SK-N-SH (cell line): ENCODE data around the gene ATP6V0B. TPM values are rescaled to one million over a fixed set of nuclear protein-coding genes. Genes with fewer than 3 reads are reported as not detected.

ENCODE experiments used
- CTCF ChIA-PET: fragments of 300-600, 350-600 bp; formaldehyde crosslinking; extraction: SDS; loops from one replicate; lab custom pipeline; 2021; lab: Yijun Ruan, JAX
- POLR2A ChIA-PET: fragments of 350-600 bp; sonication (Branson Sonifier 250); formaldehyde crosslinking; extraction: SDS; loops from one replicate; lab custom pipeline; 2020; ENCODE audit warnings: antibody characterized with exemption, inconsistent platforms; lab: Yijun Ruan, JAX
- DNase-seq: peaks from one replicate; pipeline ENCODE4 v3.0.0; 2012
- H2AFZ ChIP-seq: fragments of 200-600 bp; sonication (generic); 2 replicates; pipeline ENCODE4 v1.8.1; 2016; ENCODE audit warnings: antibody characterized with exemption, mild to moderate bottlenecking, low read depth
- H3F3A ChIP-seq: fragments of 200-600 bp; sonication (generic); replicated peaks from 2 replicates; pipeline ENCODE3; 2016; ENCODE audit warnings: antibody characterized with exemption, mild to moderate bottlenecking; ENCODE audit not compliant: insufficient read depth
- H3K27ac ChIP-seq, 2 experiments: fragments of 200-500 bp in 1 of 2; fragments of 200-600 bp in 1 of 2; sonication (Bioruptor generic) in 1 of 2; sonication (generic), shearing (Covaris generic) in 1 of 2; 2 replicates each; pipeline versions ENCODE4 v1.5.1 to v1.6.1; 2014 to 2016; ENCODE audit warnings: low read depth in 2 of 2, inconsistent platforms in 1 of 2, low read length in 1 of 2, mild to moderate bottlenecking in 1 of 2, mixed read lengths in 1 of 2
- H3K27me3 ChIP-seq: fragments of 200-600 bp; sonication (generic), shearing (Covaris generic); 2 replicates; pipeline ENCODE4 v1.6.1; 2016; ENCODE audit warnings: mixed run types; ENCODE audit not compliant: insufficient read depth
- H3K36me3 ChIP-seq, 2 experiments: fragments of 200-500 bp in 1 of 2; fragments of 200-600 bp in 1 of 2; sonication (Bioruptor generic) in 1 of 2; sonication (generic) in 1 of 2; replicated peaks in 1 of 2; 2 replicates each; pipeline versions ENCODE3 to v1.5.1; 2014 to 2016; ENCODE audit warnings: low read length in 1 of 2, mild to moderate bottlenecking in 1 of 2; ENCODE audit not compliant: insufficient read depth in 2 of 2, control insufficient read depth in 1 of 2
- H3K4me1 ChIP-seq, 2 experiments: fragments of 200-500 bp in 1 of 2; fragments of 200-600 bp in 1 of 2; sonication (Bioruptor generic) in 1 of 2; sonication (generic), shearing (Covaris generic) in 1 of 2; 2 replicates each; pipeline versions ENCODE4 v1.5.1 to v1.6.1; 2014 to 2016; ENCODE audit warnings: low read depth in 1 of 2, low read length in 1 of 2, mixed run types in 1 of 2; ENCODE audit not compliant: insufficient read depth in 2 of 2, control insufficient read depth in 1 of 2
- H3K4me2 ChIP-seq: fragments of 200-600 bp; sonication (generic), shearing (Covaris generic); 2 replicates; pipeline ENCODE4 v1.6.1; 2017; ENCODE audit warnings: mixed run types
- H3K4me3 ChIP-seq, 2 experiments: fragments of 200-500 bp in 1 of 2; fragments of 200-600 bp in 1 of 2; sonication (Bioruptor generic) in 1 of 2; sonication (generic), shearing (Covaris generic) in 1 of 2; 2 replicates each; pipeline versions ENCODE4 v1.5.1 to v1.8.1; 2014 to 2016; ENCODE audit warnings: low read depth in 2 of 2, inconsistent platforms in 1 of 2, low read length in 1 of 2, mild to moderate bottlenecking in 1 of 2, mixed read lengths in 1 of 2, moderate library complexity in 1 of 2
- H3K79me2 ChIP-seq: fragments of 200-600 bp; sonication (generic); 2 replicates; pipeline ENCODE4 v1.8.1; 2017; ENCODE audit warnings: mild to moderate bottlenecking; ENCODE audit not compliant: insufficient read depth
- H3K9ac ChIP-seq: fragments of 200-600 bp; sonication (generic); 2 replicates; pipeline ENCODE4 v1.6.1; 2017; ENCODE audit warnings: mixed run types
- H3K9me2 ChIP-seq: fragments of 200-600 bp; sonication (generic); 2 replicates; pipeline ENCODE4 v1.6.1; 2017; ENCODE audit warnings: mixed run types
- H3K9me3 ChIP-seq: fragments of 200-600 bp; sonication (generic); 2 replicates; pipeline ENCODE4 v1.6.1; 2017; ENCODE audit warnings: mixed run types, mild to moderate bottlenecking, moderate library complexity
- H4K20me1 ChIP-seq: fragments of 200-600 bp; sonication (generic); 2 replicates; pipeline ENCODE4 v1.6.1; 2017; ENCODE audit warnings: mild to moderate bottlenecking, mixed run types; ENCODE audit not compliant: insufficient read depth
- CHD2 ChIP-seq: fragments of 150-350 bp; IDR thresholded peaks from 2 replicates; pipeline ENCODE4 v1.6.1; 2018; ENCODE audit warnings: low read length; ENCODE audit not compliant: partially characterized antibody
- CTCF ChIP-seq: fragments of 200-600 bp; sonication (generic); IDR thresholded peaks from 2 replicates; pipeline ENCODE4 v1.6.1; 2017; ENCODE audit warnings: antibody characterized with exemption, mild to moderate bottlenecking, moderate library complexity
- ELF1 ChIP-seq: IDR thresholded peaks from 2 replicates; pipeline ENCODE4 v1.4.0; 2012
- FOXM1 ChIP-seq: IDR thresholded peaks from 2 replicates; pipeline ENCODE4 v1.4.0; 2012; ENCODE audit warnings: low read depth, mild to moderate bottlenecking
- JUND ChIP-seq: IDR thresholded peaks from 2 replicates; pipeline ENCODE4 v1.4.0; 2012
- MEF2A ChIP-seq: IDR thresholded peaks from 2 replicates; pipeline ENCODE4 v1.4.0; 2012; ENCODE audit warnings: low read depth, borderline replicate concordance
- MXI1 ChIP-seq: IDR thresholded peaks from 2 replicates; pipeline ENCODE4 v1.6.1; 2012; ENCODE audit warnings: mild to moderate bottlenecking, low read depth, low read length, improper control_type of control experiment
- NFIC ChIP-seq: IDR thresholded peaks from 2 replicates; pipeline ENCODE4 v1.4.0; 2012; ENCODE audit warnings: borderline replicate concordance
- POLR2AphosphoS5 ChIP-seq: IDR thresholded peaks from 2 replicates; pipeline ENCODE4 v1.6.1; 2012; ENCODE audit warnings: low read depth, low read length
- RAD21 ChIP-seq: IDR thresholded peaks from 2 replicates; pipeline ENCODE4 v1.6.1; 2012; ENCODE audit warnings: mild to moderate bottlenecking, low read length
- SIN3A ChIP-seq: IDR thresholded peaks from 2 replicates; pipeline ENCODE4 v1.6.1; 2012; ENCODE audit warnings: low read depth, mild to moderate bottlenecking, low read length, moderate library complexity, borderline replicate concordance
- TAF1 ChIP-seq: IDR thresholded peaks from 2 replicates; pipeline ENCODE4 v1.6.1; 2012; ENCODE audit warnings: low read depth, mild to moderate bottlenecking, low read length, moderate library complexity, borderline replicate concordance
- USF1 ChIP-seq: IDR thresholded peaks from 2 replicates; pipeline ENCODE4 v1.4.0; 2012; ENCODE audit warnings: low read depth, borderline replicate concordance
- WGBS: methylation state at CpG from one replicate; pipeline ENCODE4 v1.1.6; 2017; ENCODE audit warnings: low lambda C conversion rate; 5-methylcytosine and 5-hydroxymethylcytosine counted together
- polyA plus RNA-seq, 3 experiments: library from polyadenylated mRNA; depleted of rRNA; stranded (reverse); fragments of >200 nt; gene quantifications; 2 replicates each; pipeline ENCODE4 v1.2.3, GENCODE V29; 2012
- TF ChIP-seq, protein P1 (sequence below): IDR thresholded peaks from 2 replicates; pipeline ENCODE4; 2012

ATP6V0B gene
- polyA plus RNA-seq, 1 of the 3 experiments (the other 2 are of a cell fraction): 180 TPM

DNA sequence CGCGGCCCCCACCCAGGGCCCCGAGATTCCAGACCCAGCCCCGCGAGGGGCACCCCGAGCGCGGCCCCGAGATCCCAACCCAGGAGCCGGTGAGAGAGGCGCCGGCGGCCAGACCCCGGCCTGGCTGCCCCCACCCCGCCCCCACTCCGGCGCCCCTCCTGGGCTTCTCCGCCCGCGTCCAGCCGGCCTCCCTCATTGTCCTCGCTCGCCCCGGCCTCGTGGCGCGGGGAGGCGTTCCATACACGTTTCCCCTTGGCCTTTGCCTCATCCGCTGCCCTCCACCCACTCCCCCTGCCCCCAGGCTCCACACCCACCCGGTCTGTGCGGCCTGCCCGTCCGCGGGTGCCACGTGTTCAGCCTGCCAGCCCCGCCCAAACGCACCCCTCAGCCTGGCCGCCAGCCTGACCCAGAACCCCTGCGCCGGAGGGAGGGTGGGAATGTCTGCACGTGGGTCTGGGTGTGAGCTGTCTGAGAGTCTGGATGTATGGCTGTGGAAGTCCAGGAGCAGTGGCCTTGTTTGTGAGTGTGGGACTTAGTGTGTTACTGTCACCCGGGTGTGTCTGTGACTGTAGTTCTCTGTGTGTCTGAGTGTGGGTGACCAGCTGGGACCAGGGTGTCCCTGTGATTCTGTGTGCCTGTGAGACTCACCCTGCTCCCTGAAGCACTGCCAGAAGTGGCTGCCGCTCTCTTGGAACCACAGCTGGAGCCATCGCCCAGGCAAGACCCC is 4.9 kb downstream of the ATP6V0B start (continued):
- no peak for TF ChIP-seq CHD2
- no peak for TF ChIP-seq TAF1
- no peak for TF ChIP-seq CTCF
- TF ChIP-seq MXI1: peak; percentile 98
- TF ChIP-seq, protein P1, sequence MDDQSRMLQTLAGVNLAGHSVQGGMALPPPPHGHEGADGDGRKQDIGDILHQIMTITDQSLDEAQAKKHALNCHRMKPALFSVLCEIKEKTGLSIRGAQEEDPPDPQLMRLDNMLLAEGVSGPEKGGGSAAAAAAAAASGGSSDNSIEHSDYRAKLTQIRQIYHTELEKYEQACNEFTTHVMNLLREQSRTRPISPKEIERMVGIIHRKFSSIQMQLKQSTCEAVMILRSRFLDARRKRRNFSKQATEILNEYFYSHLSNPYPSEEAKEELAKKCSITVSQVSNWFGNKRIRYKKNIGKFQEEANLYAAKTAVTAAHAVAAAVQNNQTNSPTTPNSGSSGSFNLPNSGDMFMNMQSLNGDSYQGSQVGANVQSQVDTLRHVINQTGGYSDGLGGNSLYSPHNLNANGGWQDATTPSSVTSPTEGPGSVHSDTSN: no peak
- no peak for TF ChIP-seq MEF2A
- TF ChIP-seq, all 33 proteins: peak for 5

DNA sequence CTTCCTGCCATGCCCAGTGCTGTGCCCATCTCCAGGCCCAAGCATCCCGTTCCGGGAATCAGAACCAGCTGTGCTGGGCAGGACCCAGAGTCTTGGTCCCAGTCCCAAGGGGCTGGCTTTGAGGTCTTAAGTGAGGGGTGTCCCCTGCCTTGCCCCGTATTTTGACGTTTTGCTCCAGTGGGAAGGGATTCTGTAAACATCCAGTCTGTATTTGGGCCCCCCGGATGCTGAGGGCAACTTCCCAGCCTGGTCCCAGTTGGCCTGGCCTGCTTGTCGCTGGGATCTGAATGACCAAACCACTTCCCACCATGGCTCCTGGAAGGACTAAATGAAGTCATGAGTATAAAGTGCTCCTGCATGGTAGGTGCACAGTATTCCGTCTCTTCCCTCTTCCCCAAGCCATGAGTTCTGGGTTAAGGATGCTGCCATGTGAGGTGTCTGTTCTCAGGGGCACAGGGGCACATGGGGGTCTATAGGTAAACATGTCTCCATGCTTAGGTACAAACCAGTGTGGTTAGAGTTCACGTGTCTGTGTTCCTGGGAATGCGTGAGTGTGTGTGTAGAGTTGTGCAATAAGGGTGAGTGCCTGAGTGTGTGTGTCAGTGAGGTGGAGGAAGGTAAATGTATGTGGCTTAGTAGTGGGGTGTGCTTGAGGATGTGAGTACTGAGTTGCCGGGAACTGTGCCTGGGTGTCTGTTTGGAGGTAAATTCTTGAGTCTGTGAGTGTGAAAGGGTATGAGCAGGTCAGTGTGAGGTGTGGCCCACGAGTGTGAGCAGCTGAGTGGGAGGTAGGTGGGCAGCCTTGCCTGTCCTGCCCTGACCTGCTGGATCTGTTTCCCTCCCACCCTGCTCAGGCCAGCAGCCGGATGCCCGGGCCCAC is 5.7 kb downstream of the ATP6V0B start:
- ChIA-PET POLR2A (interaction anchor here (0.8 to 1.2 kb wide), 3 partner anchors 10 to 33 kb away, joined by 3 to 4 read pairs (median 4); partner anchors contain the start of gene IPO13), CTCF (interaction anchor here (1.0 to 1.6 kb wide), 5 partner anchors 10 to 217 kb away, joined by 3 to 10 read pairs (median 3); no protein-coding TSS in a partner anchor)
- peak overlapping the region; percentile 81 for H3K9ac ChIP-seq
- peak overlapping the region; percentile 94 for H3K4me2 ChIP-seq
- no peaks in the 10 kb centered on the region for H3K27me3 ChIP-seq
- peaks cover 4% of the 10 kb centered on the region for H3F3A ChIP-seq
- H2AFZ ChIP-seq: no peak overlapping the region
- DNase-seq: peak; percentile 34
- H3K9me2 ChIP-seq: no peaks in the 10 kb centered on the region
- H3K36me3 ChIP-seq: peaks cover 16 to 28% of the 10 kb centered on the region in 2 experiments
- H3K79me2 ChIP-seq: peaks cover 67% of the 10 kb centered on the region
- peaks cover 20% of the 10 kb centered on the region for H4K20me1 ChIP-seq
- WGBS: 51% methylated on average over 9 of the region's 13 CpGs
- peak overlapping the region; percentile 37 to 74; a peak in 3 of 4 replicates for H3K27ac ChIP-seq
- H3K4me1 ChIP-seq: peaks cover 5 to 40% of the 10 kb centered on the region in 2 experiments; a peak in 1 of 4 replicates
- no peak for TF ChIP-seq USF1
- no peak for TF ChIP-seq NFIC
- TF ChIP-seq ELF1: no peak
- TF ChIP-seq RAD21: no peak
- TF ChIP-seq POLR2AphosphoS5: no peak
- TF ChIP-seq FOXM1: no peak
- no peak for TF ChIP-seq SIN3A
- TF ChIP-seq JUND: no peak
- H3K9me3 ChIP-seq: no peaks in the 10 kb centered on the region
- peak overlapping the region; percentile 59 to 71 for H3K4me3 ChIP-seq
